Activated T-cell treated with anti-CD3 and anti-CD28 coated beads, Interleukin-2, amount 50 U/mL, for 72 hours (primary cell): ENCODE data around the gene UBASH3B. TPM values are rescaled to one million over a fixed set of nuclear protein-coding genes. Genes with fewer than 3 reads are reported as not detected.
A peak's percentile ranks its signal among the peaks of the same experiment; 100 is the strongest.

Experiments used
- ATAC-seq, 2 donors: fragments of 150-1000 bp; cut with Tn5 transposase; replicated peaks in 1 of 2; 2 replicates each; pipeline ENCODE4 v1.10.0; 2021; ENCODE audit warnings: moderate library complexity in 2 of 2, mild to moderate bottlenecking in 1 of 2
- DNase-seq, 2 donors: peaks; one replicate each; pipeline ENCODE4 v3.0.0; 2021 to 2022; ENCODE audit warnings: mixed read lengths in 1 of 2
- H3K27ac Mint-ChIP-seq: one replicate; pipeline ENCODE4 v1.8.0; 2022; ENCODE audit warnings: mild to moderate bottlenecking, moderate library complexity, mixed read lengths
- H3K27me3 Mint-ChIP-seq: one replicate; pipeline ENCODE4 v1.8.0; 2022; ENCODE audit warnings: low read depth, mixed read lengths
- H3K36me3 Mint-ChIP-seq, 2 donors: one replicate each; pipeline ENCODE4 v1.8.0; 2022; ENCODE audit warnings: mixed read lengths in 2 of 2, mild to moderate bottlenecking in 1 of 2; ENCODE audit not compliant: insufficient read depth in 2 of 2
- H3K4me1 Mint-ChIP-seq: one replicate; pipeline ENCODE4 v1.8.0; 2022; ENCODE audit warnings: low read depth, mixed read lengths
- H3K4me3 Mint-ChIP-seq, 2 donors: one replicate each; pipeline ENCODE4 v1.8.0; 2022; ENCODE audit warnings: mild to moderate bottlenecking in 2 of 2, mixed read lengths in 2 of 2, moderate library complexity in 2 of 2
- H3K9me3 Mint-ChIP-seq, 2 donors: one replicate each; pipeline ENCODE4 v1.8.0; 2022; ENCODE audit warnings: mixed read lengths in 2 of 2
- total RNA-seq, 2 donors: library from RNA; stranded (reverse); gene quantifications; one replicate each; pipeline ENCODE4 v1.2.3, GENCODE V29; 2022

Gene UBASH3B
- total RNA-seq, 2 donors from 2014 or later = 6.9 to 18.5 TPM

- peaks cover 44% of the 10 kb centered on the region for H3K4me1 Mint-ChIP-seq
- no peak overlapping the region for H3K27ac Mint-ChIP-seq
- ATAC-seq (peak in 1 of 2 donors; percentile 53), DNase-seq (no peak)
- H3K27me3 Mint-ChIP-seq = no peaks in the 10 kb centered on the region
- H3K4me3 Mint-ChIP-seq = peak overlapping the region; percentile 4 to 49
- no peaks in the 10 kb centered on the region for H3K9me3 Mint-ChIP-seq
- peaks cover 1 to 4% of the 10 kb centered on the region in 2 donors for H3K36me3 Mint-ChIP-seq
Measured at GRCh38 chr11:122804796-122805195, 149.3 kb downstream of the UBASH3B start.

DNA sequence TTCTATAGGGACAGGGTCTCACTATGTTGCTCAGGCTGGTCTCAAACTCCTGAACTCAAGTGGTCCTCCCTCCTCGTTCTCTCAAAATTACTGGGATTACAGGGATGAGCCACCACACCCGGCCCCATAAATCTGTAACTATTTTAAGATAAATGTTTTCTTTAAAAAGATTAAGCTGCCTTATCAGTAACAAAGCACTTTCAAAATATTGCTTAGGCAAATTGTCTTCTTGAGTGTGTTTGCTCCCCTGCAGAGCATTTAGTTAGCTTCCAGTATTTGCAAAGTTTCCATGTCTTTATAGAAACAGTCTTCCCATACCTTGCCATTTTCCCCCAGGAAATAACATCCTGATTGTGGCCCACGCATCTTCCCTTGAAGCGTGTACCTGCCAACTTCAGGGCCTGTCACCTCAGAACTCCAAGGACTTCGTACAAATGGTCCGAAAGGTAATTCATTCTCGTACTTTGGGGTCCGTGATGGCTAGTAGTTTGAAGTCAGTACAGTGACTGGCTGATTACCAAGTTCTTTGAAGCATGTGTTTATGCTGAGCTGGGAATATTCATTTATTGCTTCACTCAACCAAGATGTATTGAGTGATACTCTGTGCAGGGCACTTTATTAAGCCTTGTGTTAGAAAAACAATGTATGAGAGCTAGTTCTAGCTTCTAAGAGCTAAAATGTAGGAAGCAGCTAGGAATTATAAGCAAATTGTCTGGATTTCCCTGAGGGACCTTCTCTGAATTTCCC is 152.4 kb downstream of the UBASH3B start:
- H3K4me1 Mint-ChIP-seq = peaks cover 55% of the 10 kb centered on the region
- peak overlapping the region; percentile 19 for H3K27ac Mint-ChIP-seq
- no peaks in the 10 kb centered on the region for H3K9me3 Mint-ChIP-seq
- H3K36me3 Mint-ChIP-seq = peaks cover 1 to 4% of the 10 kb centered on the region in 2 donors
- H3K27me3 Mint-ChIP-seq = no peaks in the 10 kb centered on the region
- H3K4me3 Mint-ChIP-seq = peak overlapping the region; percentile 43 to 50
- DNase-seq (no peak), ATAC-seq (no peak)

DNA sequence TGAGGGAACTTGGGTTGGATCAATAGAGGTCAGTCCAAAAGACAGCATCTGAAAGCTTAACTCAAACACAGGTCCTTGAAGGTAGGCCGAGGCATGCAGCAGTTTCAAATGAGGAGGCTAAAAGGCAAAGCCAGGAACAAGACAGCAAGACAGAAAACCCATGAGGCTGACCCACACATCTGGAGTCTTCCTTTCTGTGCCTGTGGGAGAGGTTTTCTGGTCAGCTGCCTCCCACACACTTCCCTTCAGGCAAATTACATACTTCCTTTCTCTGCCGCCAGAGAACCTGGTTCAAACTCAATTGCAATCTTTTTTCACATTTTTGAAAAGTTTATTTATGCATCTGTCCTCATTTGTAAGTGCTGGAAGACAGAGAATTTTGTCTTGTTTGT is 153.0 kb downstream of the UBASH3B start:
- peak overlapping the region; percentile 43 to 50 for H3K4me3 Mint-ChIP-seq
- H3K27ac Mint-ChIP-seq = peak overlapping the region; percentile 54
- H3K4me1 Mint-ChIP-seq = peaks cover 53% of the 10 kb centered on the region
- ATAC-seq = peak; percentile 67 to 71
- DNase-seq = peak in 1 of 2 donors; percentile 18
- H3K27me3 Mint-ChIP-seq = no peaks in the 10 kb centered on the region
- peaks cover 1 to 4% of the 10 kb centered on the region in 2 donors for H3K36me3 Mint-ChIP-seq
- no peaks in the 10 kb centered on the region for H3K9me3 Mint-ChIP-seq

DNA sequence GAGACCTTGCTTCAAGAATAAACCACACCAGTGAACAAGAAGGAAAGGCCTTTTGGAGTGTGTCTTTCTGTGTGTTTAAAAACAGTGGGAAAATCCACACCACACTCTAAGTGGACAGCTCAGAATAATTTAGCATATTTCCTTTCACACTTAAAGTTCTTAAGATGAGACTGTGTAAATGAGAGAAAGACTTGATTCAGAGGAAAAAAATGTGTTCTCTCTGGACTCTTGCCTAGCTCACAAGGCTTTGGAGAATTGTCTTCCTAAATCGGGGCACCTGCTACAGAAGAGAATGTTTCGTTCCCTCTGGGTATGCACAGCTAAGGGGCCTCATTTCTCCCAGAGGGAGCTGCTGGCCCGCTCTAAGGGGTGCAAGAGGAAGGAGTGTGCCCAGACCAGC is 154.3 kb downstream of the UBASH3B start:
- ATAC-seq (no peak), DNase-seq (no peak)
- peak overlapping the region in 1 of 2 donors; percentile 32 for H3K4me3 Mint-ChIP-seq
- H3K4me1 Mint-ChIP-seq = peaks cover 39% of the 10 kb centered on the region
- no peak overlapping the region for H3K27ac Mint-ChIP-seq
- H3K9me3 Mint-ChIP-seq = no peaks in the 10 kb centered on the region
- H3K36me3 Mint-ChIP-seq = peaks cover under 1 to 1% of the 10 kb centered on the region in 2 donors
- H3K27me3 Mint-ChIP-seq = no peaks in the 10 kb centered on the region

- DNase-seq (no peak), ATAC-seq (no peak)
- no peaks in the 10 kb centered on the region for H3K9me3 Mint-ChIP-seq
- H3K4me3 Mint-ChIP-seq = no peak overlapping the region
- no peaks in the 10 kb centered on the region for H3K36me3 Mint-ChIP-seq
- no peaks in the 10 kb centered on the region for H3K27me3 Mint-ChIP-seq
- H3K4me1 Mint-ChIP-seq = peaks cover 36% of the 10 kb centered on the region
- no peak overlapping the region for H3K27ac Mint-ChIP-seq
Measured at GRCh38 chr11:122811721-122812120, 156.2 kb downstream of the UBASH3B start.

GRCh38 chr11:122812638-122813037 is 157.1 kb downstream of the UBASH3B start:
- Mint-ChIP-seq H3K27ac (no peak overlapping the region), H3K36me3 (peaks cover 0 to 3% of the 10 kb centered on the region in 2 donors), H3K4me1 (peaks cover 36% of the 10 kb centered on the region), H3K4me3 (no peak overlapping the region), H3K9me3 (peaks cover 0 to 2% of the 10 kb centered on the region in 2 donors), H3K27me3 (no peaks in the 10 kb centered on the region)
- DNase-seq (no peak), ATAC-seq (no peak)

- H3K27me3 Mint-ChIP-seq = no peaks in the 10 kb centered on the region
- DNase-seq (no peak), ATAC-seq (no peak)
- peaks cover 4 to 5% of the 10 kb centered on the region in 2 donors for H3K36me3 Mint-ChIP-seq
- H3K4me3 Mint-ChIP-seq = no peak overlapping the region
- H3K27ac Mint-ChIP-seq = no peak overlapping the region
- H3K4me1 Mint-ChIP-seq = peaks cover 30% of the 10 kb centered on the region
- peaks cover 0 to 2% of the 10 kb centered on the region in 2 donors for H3K9me3 Mint-ChIP-seq
Measured at GRCh38 chr11:122813176-122813893, 157.8 kb downstream of the UBASH3B start.

- H3K36me3 Mint-ChIP-seq = peaks cover 6 to 7% of the 10 kb centered on the region in 2 donors
- peaks cover 25% of the 10 kb centered on the region for H3K4me1 Mint-ChIP-seq
- H3K27ac Mint-ChIP-seq = no peak overlapping the region
- no peaks in the 10 kb centered on the region for H3K27me3 Mint-ChIP-seq
- no peak for DNase-seq
- peaks cover 0 to 4% of the 10 kb centered on the region in 2 donors for H3K9me3 Mint-ChIP-seq
- H3K4me3 Mint-ChIP-seq = no peak overlapping the region
- no peak for ATAC-seq
Measured at GRCh38 chr11:122813894-122814270, 158.4 kb downstream of the UBASH3B start.

- H3K9me3 Mint-ChIP-seq = peaks cover 3 to 5% of the 10 kb centered on the region in 2 donors
- H3K36me3 Mint-ChIP-seq = peaks cover 8 to 10% of the 10 kb centered on the region in 2 donors
- H3K4me3 Mint-ChIP-seq = no peak overlapping the region
- H3K4me1 Mint-ChIP-seq = peaks cover 19% of the 10 kb centered on the region
- ATAC-seq (no peak), DNase-seq (no peak)
- H3K27ac Mint-ChIP-seq = no peak overlapping the region
- no peaks in the 10 kb centered on the region for H3K27me3 Mint-ChIP-seq
Measured at GRCh38 chr11:122814401-122814800, 158.9 kb downstream of the UBASH3B start.

GRCh38 chr11:122815900-122816299 is 160.4 kb downstream of the UBASH3B start:
- ATAC-seq = no peak
- Mint-ChIP-seq H3K4me3 (no peak overlapping the region), H3K27ac (no peak overlapping the region), H3K9me3 (peaks cover 4 to 10% of the 10 kb centered on the region in 2 donors), H3K27me3 (no peaks in the 10 kb centered on the region), H3K36me3 (peaks cover 14 to 22% of the 10 kb centered on the region in 2 donors), H3K4me1 (peaks cover 16% of the 10 kb centered on the region)
- DNase-seq = no peak

DNA sequence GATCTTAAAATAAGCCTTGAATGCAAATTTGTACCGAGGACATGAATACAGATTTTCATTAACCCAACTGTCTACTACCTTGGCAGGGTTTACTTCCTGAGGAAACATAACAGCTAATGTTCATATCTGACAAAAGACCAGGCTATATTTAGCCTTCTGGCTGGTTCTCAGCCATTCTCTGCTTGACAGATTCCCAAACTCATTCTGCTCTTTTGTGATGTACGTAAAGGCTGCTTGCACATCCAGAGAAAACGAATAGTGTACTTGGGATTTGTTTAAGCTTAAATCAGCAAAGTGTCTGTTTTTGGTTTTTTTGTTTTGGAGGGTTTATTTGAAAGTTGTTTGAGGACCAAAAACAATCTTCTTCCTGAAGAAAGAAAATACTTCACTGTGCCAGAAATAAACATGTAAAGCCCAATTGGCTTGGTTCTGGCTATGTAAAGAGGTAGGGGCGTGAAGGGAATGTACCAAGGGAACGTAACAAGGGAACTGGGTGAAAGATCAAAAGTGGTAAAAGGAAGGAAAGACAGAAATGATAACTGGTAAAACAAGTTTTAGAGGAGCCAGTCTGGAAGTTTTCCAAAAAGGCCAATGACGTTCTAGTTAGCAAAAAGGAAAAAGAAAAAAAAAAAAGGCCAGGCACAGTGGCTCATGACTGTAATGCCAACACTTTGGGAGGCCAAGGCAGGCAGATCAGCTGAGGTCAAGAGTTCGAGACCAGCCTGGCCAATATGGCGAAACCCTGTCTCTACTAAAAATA is 161.4 kb downstream of the UBASH3B start:
- Mint-ChIP-seq H3K9me3 (peaks cover 4 to 10% of the 10 kb centered on the region in 2 donors), H3K4me1 (peaks cover 18% of the 10 kb centered on the region), H3K36me3 (peaks cover 17 to 27% of the 10 kb centered on the region in 2 donors), H3K27ac (no peak overlapping the region), H3K4me3 (no peak overlapping the region), H3K27me3 (no peaks in the 10 kb centered on the region)
- no peak for ATAC-seq
- no peak for DNase-seq

GRCh38 chr11:122820158-122820557 is 164.6 kb downstream of the UBASH3B start:
- H3K4me1 Mint-ChIP-seq = peaks cover 11% of the 10 kb centered on the region
- peaks cover 4 to 10% of the 10 kb centered on the region in 2 donors for H3K9me3 Mint-ChIP-seq
- no peak overlapping the region for H3K27ac Mint-ChIP-seq
- H3K36me3 Mint-ChIP-seq = peaks cover 24 to 35% of the 10 kb centered on the region in 2 donors
- no peaks in the 10 kb centered on the region for H3K27me3 Mint-ChIP-seq
- DNase-seq = no peak
- H3K4me3 Mint-ChIP-seq = no peak overlapping the region
- no peak for ATAC-seq

DNA sequence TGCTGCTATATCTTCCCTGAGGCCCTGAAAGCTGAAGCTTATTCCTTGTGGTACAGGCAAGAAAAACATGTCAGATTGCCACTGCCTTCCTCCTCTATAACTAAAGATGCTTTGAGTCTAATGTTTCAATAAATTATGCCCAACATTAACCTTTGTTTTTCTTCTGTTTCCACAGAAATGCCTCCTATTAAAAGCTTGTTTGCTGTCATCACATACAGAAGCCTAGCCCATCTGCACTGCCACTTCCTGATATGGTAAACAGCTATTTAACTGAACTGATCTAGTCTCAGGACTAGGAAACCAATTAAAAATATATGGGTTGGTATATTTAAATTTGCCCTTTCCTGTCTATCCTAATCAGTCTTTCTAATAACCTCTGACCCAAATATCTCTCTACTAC is 165.6 kb downstream of the UBASH3B start:
- Mint-ChIP-seq H3K4me3 (no peak overlapping the region), H3K4me1 (peaks cover 11% of the 10 kb centered on the region), H3K27me3 (no peaks in the 10 kb centered on the region), H3K27ac (no peak overlapping the region), H3K9me3 (peaks cover 4 to 10% of the 10 kb centered on the region in 2 donors), H3K36me3 (peaks cover 27 to 42% of the 10 kb centered on the region in 2 donors)
- ATAC-seq (no peak), DNase-seq (no peak)
